ENCODE results near the gene DDX28. TPM values are rescaled to one million over a fixed set of nuclear protein-coding genes. Genes with fewer than 3 reads are reported as not detected.
"Not testable (repeated sequence)": the region's sequence is repeated elsewhere in the genome, so short reads cannot be mapped to it uniquely, and the experiment has no call there.

DDX28 gene
- total RNA-seq, 4 donors from 2014 or later: 5.0 to 10.1 (median 8.4) TPM

GRCh38 chr16:67995423-67995822 is 27.6 kb downstream of the DDX28 start:
- intact Hi-C loops (cut with DNase I): no loop called here
- no peaks in the 10 kb centered on the region for H3K36me3 ChIP-seq
- no peak for DNase-seq (ENCODE audit: extremely low spot score)
- 81% methylated on average over 5 of the region's 5 CpGs for WGBS
- no peak overlapping the region for H3K27ac ChIP-seq (replicated peaks in 1 of 4)
- peaks cover 12 to 25% (median 15%) of the 10 kb centered on the region in 4 donors for H3K4me1 ChIP-seq
- TF ChIP-seq POLR2A (IDR thresholded peaks at IDR 0.05; ENCODE audit: low read depth) (no peak), EP300 (IDR thresholded peaks at IDR 0.05) (no peak), POLR2AphosphoS5 (IDR thresholded peaks at IDR 0.05) (no peak)
- TF ChIP-seq, protein P1, sequence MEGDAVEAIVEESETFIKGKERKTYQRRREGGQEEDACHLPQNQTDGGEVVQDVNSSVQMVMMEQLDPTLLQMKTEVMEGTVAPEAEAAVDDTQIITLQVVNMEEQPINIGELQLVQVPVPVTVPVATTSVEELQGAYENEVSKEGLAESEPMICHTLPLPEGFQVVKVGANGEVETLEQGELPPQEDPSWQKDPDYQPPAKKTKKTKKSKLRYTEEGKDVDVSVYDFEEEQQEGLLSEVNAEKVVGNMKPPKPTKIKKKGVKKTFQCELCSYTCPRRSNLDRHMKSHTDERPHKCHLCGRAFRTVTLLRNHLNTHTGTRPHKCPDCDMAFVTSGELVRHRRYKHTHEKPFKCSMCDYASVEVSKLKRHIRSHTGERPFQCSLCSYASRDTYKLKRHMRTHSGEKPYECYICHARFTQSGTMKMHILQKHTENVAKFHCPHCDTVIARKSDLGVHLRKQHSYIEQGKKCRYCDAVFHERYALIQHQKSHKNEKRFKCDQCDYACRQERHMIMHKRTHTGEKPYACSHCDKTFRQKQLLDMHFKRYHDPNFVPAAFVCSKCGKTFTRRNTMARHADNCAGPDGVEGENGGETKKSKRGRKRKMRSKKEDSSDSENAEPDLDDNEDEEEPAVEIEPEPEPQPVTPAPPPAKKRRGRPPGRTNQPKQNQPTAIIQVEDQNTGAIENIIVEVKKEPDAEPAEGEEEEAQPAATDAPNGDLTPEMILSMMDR (IDR thresholded peaks at IDR 0.05): no peak
- H3K4me3 ChIP-seq: no peak overlapping the region
- H3K9me3 ChIP-seq: no peaks in the 10 kb centered on the region
- no peaks in the 10 kb centered on the region for H3K27me3 ChIP-seq

DNA sequence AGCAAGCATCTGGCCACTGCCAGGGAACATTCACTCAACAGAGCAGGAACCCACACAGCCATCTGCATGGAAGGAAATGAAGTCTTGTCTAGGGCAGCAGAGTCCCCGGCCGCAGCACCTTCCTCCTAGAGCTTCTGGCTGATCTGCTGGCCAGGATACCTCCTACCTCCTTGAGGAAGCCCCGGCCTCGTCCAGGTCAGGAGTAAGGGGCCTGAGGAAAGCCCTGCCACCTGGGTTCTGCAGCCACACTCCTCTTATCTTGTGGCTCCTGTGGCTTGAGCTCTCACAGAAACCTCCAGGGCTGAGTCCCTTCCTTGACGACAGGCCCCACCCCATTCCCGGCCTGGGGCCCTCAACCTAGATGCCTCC is 29.0 kb downstream of the DDX28 start:
- H3K27me3 ChIP-seq; DNase-seq (ENCODE audit: extremely low spot score); H3K9me3 ChIP-seq; H3K36me3 ChIP-seq: not testable (repeated sequence)
- Histone ChIP-seq H3K4me3 (peak overlapping the region in 2 of 4 donors; percentile 42 to 46), H3K4me1 (peaks cover 10 to 15% (median 13%) of the 10 kb centered on the region in 4 donors), H3K27ac (replicated peaks in 1 of 4) (peak overlapping the region; percentile 45 to 60 (median 49))
- 83% methylated on average over 2 of the region's 6 CpGs for WGBS
- intact Hi-C loops (cut with DNase I): loop anchor here (5.0 kb wide), 2 partner anchors 48 to 233 kb away; no protein-coding TSS in a partner anchor

DNA sequence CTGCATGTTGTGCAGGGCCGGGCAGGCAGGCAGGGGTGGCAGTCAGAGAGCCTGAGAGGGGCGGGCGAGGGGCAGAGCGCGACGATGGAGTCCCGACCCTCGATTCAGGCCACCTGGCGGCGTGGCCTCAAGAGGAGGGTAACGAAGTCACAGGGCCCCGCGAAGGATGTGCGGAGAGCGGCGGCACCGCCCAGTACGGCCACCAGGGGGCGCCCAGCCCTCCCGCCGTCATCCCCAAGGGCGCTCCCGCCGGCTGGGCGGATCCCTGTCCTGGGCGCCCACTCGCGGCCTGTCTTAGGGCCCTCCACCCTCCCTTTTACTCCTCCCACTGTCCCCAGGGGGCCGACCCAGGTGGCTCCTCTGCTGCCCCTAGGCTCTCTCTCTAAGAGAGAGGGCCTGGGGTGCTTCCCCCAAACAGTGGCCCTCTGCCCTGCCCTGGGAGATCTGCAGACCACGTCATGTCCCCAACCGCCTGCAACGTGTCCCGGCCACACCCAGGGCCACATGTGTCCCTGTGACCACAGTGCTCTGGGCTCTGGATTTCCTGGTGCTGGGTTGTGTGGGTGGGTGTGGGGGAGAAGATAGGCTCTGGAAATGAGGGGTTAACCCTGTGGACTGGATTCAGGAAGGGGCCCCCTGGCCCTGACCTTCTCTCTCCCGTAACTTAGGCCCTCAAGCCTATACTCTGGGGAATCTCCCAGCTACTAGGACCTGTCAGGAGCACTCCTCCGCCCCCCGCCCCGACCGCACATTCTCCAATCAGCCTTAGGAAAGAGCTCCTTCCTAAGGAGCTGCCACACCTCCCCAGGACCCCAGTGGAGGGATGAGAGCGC is 29.6 kb downstream of the DDX28 start:
- H3K27ac ChIP-seq (replicated peaks in 1 of 4): peak overlapping the region; percentile 45 to 60 (median 49)
- H3K9me3 ChIP-seq: no peaks in the 10 kb centered on the region
- 6% methylated on average over 16 of the region's 39 CpGs for WGBS
- intact Hi-C loops (cut with DNase I): loop anchor here (5.0 kb wide), 2 partner anchors 49 to 234 kb away; no protein-coding TSS in a partner anchor
- no peaks in the 10 kb centered on the region for H3K36me3 ChIP-seq
- H3K4me3 ChIP-seq: peak overlapping the region; percentile 42 to 55 (median 46)
- no peaks in the 10 kb centered on the region for H3K27me3 ChIP-seq
- no peak for DNase-seq (ENCODE audit: extremely low spot score)
- peak; percentile 46 to 50 for TF ChIP-seq POLR2AphosphoS5 (IDR thresholded peaks at IDR 0.05)
- TF ChIP-seq EP300 (IDR thresholded peaks at IDR 0.05): no peak
- TF ChIP-seq POLR2A (IDR thresholded peaks at IDR 0.05; ENCODE audit: low read depth): peak; percentile 9
- TF ChIP-seq, protein P1 (IDR thresholded peaks at IDR 0.05): peak in 2 of 3 experiments; percentile 97 to 99
- peaks cover 10 to 15% (median 13%) of the 10 kb centered on the region in 4 donors for H3K4me1 ChIP-seq

DNA sequence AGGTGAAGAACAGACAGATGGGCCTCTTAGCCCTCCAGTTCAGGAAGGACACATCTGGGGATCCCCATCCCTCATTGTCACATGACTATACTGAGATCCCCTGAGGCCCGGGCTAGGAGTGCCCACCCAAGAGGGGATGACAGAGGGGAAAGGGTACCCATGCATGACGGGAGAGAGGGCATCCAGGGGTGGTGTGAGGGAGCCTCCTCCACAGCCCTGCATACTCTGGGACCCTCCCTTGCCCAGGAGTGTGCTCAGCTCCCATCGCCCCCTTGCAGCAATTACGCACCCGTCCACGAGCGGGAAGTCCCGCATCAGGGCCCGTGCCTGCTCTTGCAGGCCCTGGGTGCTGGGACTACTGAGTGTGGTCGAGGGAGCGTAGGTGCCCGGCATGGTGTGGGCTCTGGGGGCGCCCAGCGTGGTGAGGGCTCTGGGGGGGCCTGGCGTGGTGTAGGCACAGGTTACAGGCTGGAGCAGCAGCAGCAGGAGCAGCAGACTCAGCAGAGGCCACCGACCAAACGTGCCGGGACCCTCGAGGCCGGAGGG is 30.3 kb downstream of the DDX28 start:
- Histone ChIP-seq H3K27ac (replicated peaks in 1 of 4) (peak overlapping the region in 3 of 4 donors; percentile 46 to 60 (median 52)), H3K9me3 (no peaks in the 10 kb centered on the region), H3K27me3 (no peaks in the 10 kb centered on the region), H3K36me3 (no peaks in the 10 kb centered on the region), H3K4me1 (peaks cover 10 to 15% (median 13%) of the 10 kb centered on the region in 4 donors), H3K4me3 (peak overlapping the region; percentile 42 to 55 (median 46))
- TF ChIP-seq, protein P1 (IDR thresholded peaks at IDR 0.05): no peak
- TF ChIP-seq POLR2AphosphoS5 (IDR thresholded peaks at IDR 0.05) (no peak), EP300 (IDR thresholded peaks at IDR 0.05) (no peak), POLR2A (IDR thresholded peaks at IDR 0.05; ENCODE audit: low read depth) (no peak)
- intact Hi-C loops (cut with DNase I): loop anchor here (5.0 kb wide), 2 partner anchors 50 to 235 kb away; no protein-coding TSS in a partner anchor
- 87% methylated on average over 3 of the region's 20 CpGs for WGBS
- no peak for DNase-seq (ENCODE audit: extremely low spot score)

- WGBS: 71% methylated on average over 5 of the region's 6 CpGs
- TF ChIP-seq POLR2A (IDR thresholded peaks at IDR 0.05; ENCODE audit: low read depth) (no peak), EP300 (IDR thresholded peaks at IDR 0.05) (no peak), POLR2AphosphoS5 (IDR thresholded peaks at IDR 0.05) (no peak)
- TF ChIP-seq, protein P1 (IDR thresholded peaks at IDR 0.05): no peak
- no peaks in the 10 kb centered on the region for H3K36me3 ChIP-seq
- no peak for DNase-seq (ENCODE audit: extremely low spot score)
- no peak overlapping the region for H3K4me3 ChIP-seq
- intact Hi-C loops (cut with DNase I): loop anchor here (5.0 kb wide), 2 partner anchors 52 to 237 kb away; no protein-coding TSS in a partner anchor
- H3K27me3 ChIP-seq: no peaks in the 10 kb centered on the region
- H3K4me1 ChIP-seq: peaks cover 12 to 19% (median 14%) of the 10 kb centered on the region in 4 donors
- H3K27ac ChIP-seq (replicated peaks in 1 of 4): no peak overlapping the region
- H3K9me3 ChIP-seq: no peaks in the 10 kb centered on the region
Observed at GRCh38 chr16:67990018-67990386, 33.0 kb downstream of the DDX28 start.

Data from esophagus muscularis mucosa (tissue), 4 donors.